Activated naive CD4-positive, alpha-beta T cell treated with anti-CD3 and anti-CD28 coated beads, Interleukin-2, amount 50 U/mL, for 24 hours (primary cell): ENCODE results near the gene CERS5.
A peak's percentile ranks its signal among the peaks of the same experiment; 100 is the strongest.

Experiments
- H3K27ac Mint-ChIP-seq: one replicate; pipeline ENCODE4 v1.8.0; 2021; ENCODE audit warnings: mild to moderate bottlenecking, mixed read lengths
- H3K27me3 Mint-ChIP-seq: one replicate; pipeline ENCODE4 v1.8.0; 2021; ENCODE audit warnings: mixed read lengths
- H3K36me3 Mint-ChIP-seq: one replicate; pipeline ENCODE4 v1.8.0; 2021; ENCODE audit warnings: mixed read lengths
- H3K4me1 Mint-ChIP-seq: one replicate; pipeline ENCODE4 v1.8.0; 2021; ENCODE audit warnings: mixed read lengths
- H3K4me3 Mint-ChIP-seq: one replicate; pipeline ENCODE4 v1.8.0; 2021; ENCODE audit warnings: mild to moderate bottlenecking, mixed read lengths
- H3K9me3 Mint-ChIP-seq: one replicate; pipeline ENCODE4 v1.8.0; 2021; ENCODE audit warnings: mixed read lengths

The CERS5 gene

GRCh38 chr12:50120953-50121352, 46.2 kb downstream of the CERS5 start:
- no peak overlapping the region for H3K4me3 Mint-ChIP-seq
- no peaks in the 10 kb centered on the region for H3K27me3 Mint-ChIP-seq
- H3K9me3 Mint-ChIP-seq, result no peaks in the 10 kb centered on the region
- peaks cover 49% of the 10 kb centered on the region for H3K4me1 Mint-ChIP-seq
- H3K27ac Mint-ChIP-seq, result peak overlapping the region; percentile 13
- peaks cover 8% of the 10 kb centered on the region for H3K36me3 Mint-ChIP-seq

DNA sequence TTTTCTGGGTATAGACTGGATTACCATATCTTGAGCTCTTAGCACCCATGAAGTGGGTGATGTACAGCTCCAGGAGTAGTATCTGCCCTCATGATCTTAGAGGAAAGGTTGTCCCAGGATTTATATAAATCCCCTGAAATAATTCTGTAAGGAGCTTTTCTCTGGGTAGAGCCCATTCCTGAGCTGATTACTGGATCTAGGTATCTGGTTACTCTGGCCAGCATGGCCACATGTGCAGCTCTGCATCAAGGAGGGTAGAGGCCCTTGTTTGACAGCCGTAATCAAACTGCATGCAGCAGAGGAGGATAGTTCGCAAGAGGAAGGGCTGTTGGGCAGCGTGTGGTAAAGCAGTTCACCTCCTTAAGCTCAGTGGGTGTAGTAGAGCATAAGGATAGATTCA, 46.6 kb downstream of the CERS5 start:
- peak overlapping the region; percentile 13 for H3K27ac Mint-ChIP-seq

GRCh38 chr12:50119387-50119786, 47.8 kb downstream of the CERS5 start:
- no peak overlapping the region for H3K27ac Mint-ChIP-seq
- no peak overlapping the region for H3K4me3 Mint-ChIP-seq
- peaks cover 13% of the 10 kb centered on the region for H3K36me3 Mint-ChIP-seq
- H3K9me3 Mint-ChIP-seq, result no peaks in the 10 kb centered on the region
- peaks cover 43% of the 10 kb centered on the region for H3K4me1 Mint-ChIP-seq
- no peaks in the 10 kb centered on the region for H3K27me3 Mint-ChIP-seq

More for the DNA sequence above, 46.6 kb downstream of the CERS5 start:
- Mint-ChIP-seq H3K36me3 (peaks cover 11% of the 10 kb centered on the region), H3K4me3 (no peak overlapping the region), H3K27me3 (no peaks in the 10 kb centered on the region), H3K4me1 (peaks cover 49% of the 10 kb centered on the region), H3K9me3 (no peaks in the 10 kb centered on the region)

DNA sequence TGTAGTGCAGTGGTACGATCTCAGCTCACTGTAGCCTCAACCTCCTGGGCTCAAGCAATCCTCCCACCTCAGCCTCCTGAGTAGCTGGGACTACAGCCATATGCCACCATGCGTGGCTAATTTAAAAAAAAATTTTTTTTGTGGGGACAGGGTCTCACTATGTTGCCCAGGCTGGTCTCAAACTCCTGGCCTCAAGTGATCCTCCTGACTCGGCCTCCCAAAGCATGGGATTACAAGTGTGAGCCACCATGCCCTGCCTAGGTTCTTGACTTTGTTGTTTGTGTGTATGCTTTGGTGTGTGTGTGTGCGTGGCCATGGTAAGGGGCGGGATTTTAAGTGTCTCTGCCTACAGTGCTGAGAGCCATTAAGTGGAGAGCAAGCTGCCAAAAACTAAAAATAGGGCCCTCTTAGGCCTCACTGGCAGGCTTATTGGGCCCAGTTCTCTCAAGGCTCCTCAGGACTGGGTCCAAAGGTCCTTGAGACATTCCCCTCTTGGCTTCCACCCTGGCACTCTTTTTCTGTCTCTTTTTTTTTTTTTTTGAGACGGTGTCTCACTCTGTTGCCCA, 50.0 kb downstream of the CERS5 start:
- Mint-ChIP-seq H3K27ac (peak overlapping the region; percentile 72), H3K9me3 (no peaks in the 10 kb centered on the region), H3K27me3 (no peaks in the 10 kb centered on the region), H3K36me3 (peaks cover 11% of the 10 kb centered on the region), H3K4me3 (no peak overlapping the region), H3K4me1 (peaks cover 50% of the 10 kb centered on the region)

DNA sequence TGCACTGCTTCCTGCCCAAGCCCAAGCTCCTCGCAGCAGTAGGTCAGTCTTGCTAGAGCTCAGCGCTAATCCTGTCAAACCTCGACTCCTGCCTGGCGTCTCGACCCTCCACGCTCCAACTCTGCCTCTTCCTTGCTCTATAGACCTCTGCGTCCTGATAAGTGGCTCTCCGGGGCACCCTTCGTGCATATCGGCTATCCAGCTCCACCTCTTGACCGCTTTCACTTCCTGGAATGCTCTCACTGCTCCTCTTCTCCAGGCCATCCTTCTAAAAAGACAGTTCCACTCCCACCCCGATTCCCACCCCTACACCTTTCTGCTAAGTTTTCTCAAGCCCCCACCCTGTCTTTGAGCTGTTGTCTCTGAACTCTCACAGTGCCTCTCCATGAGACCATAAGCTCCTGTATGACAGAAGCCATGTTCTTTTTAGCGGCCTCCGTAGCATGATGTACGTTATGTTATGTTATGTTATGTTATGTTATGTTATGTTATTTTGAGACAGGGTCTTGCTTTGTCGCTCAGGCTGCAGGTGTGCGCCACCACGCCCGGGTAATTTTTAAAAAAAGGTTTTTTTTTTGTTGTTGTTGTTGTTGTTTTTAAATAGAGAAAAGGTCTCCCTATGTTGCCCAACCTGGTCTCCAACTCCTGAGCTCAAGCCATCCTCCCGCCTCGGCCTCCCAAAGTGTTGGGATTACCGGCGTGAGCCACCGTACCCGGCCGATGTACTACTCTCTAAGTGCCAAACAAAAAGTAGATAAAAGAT, 54.5 kb downstream of the CERS5 start:
- H3K27me3 Mint-ChIP-seq, result no peaks in the 10 kb centered on the region
- peaks cover 7% of the 10 kb centered on the region for H3K36me3 Mint-ChIP-seq
- no peaks in the 10 kb centered on the region for H3K9me3 Mint-ChIP-seq
- peaks cover 44% of the 10 kb centered on the region for H3K4me1 Mint-ChIP-seq
- peak overlapping the region; percentile 98 for H3K4me3 Mint-ChIP-seq
- peak overlapping the region; percentile 99 for H3K27ac Mint-ChIP-seq

DNA sequence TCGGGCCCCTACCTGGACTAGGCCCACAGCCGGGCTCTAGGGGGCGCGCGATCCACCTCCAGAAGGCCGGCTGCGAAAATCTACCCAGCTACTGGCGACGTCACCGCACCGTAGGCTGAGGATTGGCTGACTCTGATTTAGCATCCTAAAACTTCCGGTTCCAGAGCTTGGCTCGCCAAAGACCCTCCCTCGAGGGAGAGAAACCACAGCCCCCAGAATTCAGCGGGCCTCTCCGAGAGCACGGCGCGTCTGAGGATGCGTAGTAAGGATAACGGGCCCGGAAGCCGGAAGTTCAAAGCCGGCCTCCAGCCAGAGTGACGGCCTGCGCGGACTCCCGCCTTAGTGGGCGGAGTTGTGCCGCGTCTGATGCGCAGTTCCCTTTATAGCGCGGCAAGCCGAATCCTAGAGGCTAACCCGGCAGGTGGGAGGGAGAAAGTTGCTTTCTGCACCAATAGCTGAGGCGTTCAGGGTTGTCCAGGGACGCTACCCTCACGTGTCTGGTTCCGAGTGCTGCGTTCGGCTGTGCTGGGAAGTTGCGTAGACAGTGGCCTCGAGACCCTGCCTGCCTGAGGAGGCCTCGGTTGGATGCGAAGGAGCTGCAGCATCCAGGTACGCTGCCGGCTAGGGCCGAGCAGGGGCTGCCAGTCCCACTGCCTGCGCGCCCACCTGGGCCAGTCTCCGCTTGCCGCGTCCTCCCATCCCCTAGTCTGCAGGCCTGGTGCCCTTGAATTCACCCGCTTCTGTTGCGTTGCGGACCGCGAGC, 55.3 kb downstream of the CERS5 start, which contains the start of gene COX14:
TSS of gene COX14 (plus strand) at position 544 of the 763 bp plus-strand sequence. CDS start 7,808 bp downstream, outside the sequence.
- no peaks in the 10 kb centered on the region for H3K9me3 Mint-ChIP-seq
- peak within 1 kb of the TSS; percentile 98 for H3K4me3 Mint-ChIP-seq
- peak within 1 kb of the TSS; percentile 99 for H3K27ac Mint-ChIP-seq
- peaks cover 5% of the 10 kb centered on the region for H3K36me3 Mint-ChIP-seq
- no peaks in the 10 kb centered on the region for H3K27me3 Mint-ChIP-seq
- peaks cover 39% of the 10 kb centered on the region for H3K4me1 Mint-ChIP-seq

DNA sequence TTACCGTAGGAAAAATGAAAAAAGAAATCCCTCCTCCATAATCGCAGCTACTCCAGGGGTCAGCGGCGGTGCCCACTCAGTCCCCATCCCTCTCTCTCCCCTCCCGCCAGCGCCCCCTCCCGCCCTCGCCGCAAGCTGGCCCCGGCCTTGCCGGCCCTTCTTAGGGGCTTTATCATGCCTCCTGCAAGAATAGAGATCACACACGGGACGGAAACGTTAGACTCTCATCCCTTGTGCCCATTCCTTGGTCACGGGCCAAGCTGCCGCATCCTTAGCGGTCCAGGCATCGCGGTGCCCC, 55.8 kb downstream of the CERS5 start:
- Mint-ChIP-seq H3K27ac (peak overlapping the region; percentile 99), H3K36me3 (peaks cover 5% of the 10 kb centered on the region), H3K9me3 (no peaks in the 10 kb centered on the region), H3K4me1 (peaks cover 33% of the 10 kb centered on the region), H3K4me3 (peak overlapping the region; percentile 98), H3K27me3 (no peaks in the 10 kb centered on the region)

DNA sequence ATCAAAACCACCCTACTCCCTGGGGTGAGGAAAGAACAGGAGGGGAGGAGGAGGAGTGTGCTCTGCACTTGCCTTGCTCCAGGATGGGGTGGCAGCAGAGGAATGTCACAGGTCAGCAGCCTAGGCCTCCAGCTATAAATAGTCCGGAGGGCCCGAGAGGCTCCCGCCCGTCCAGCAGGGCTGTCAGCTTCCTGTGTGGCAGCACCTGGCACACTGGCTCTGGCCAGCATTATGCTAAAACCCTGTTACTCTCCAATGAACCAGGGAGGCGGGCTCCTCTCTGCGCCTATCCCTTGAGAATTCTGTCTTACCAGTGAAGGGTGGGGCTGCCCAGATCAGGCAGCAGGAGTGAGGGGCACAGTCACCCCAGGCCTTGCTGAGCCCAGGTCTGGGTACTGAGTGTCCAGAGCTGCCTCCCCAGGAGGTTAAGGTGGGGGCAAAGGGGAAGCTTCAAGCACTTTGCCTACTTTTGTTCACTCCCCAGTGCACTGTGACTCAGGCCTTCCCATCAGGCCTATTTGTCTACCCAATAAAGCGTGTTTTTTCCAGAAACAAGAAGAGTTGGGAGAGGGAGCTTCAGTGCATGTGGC, 56.3 kb downstream of the CERS5 start:
- H3K4me1 Mint-ChIP-seq, result peaks cover 29% of the 10 kb centered on the region
- peak overlapping the region; percentile 30 for H3K27ac Mint-ChIP-seq
- no peaks in the 10 kb centered on the region for H3K9me3 Mint-ChIP-seq
- peak overlapping the region; percentile 98 for H3K4me3 Mint-ChIP-seq
- peaks cover 4% of the 10 kb centered on the region for H3K36me3 Mint-ChIP-seq
- H3K27me3 Mint-ChIP-seq, result no peaks in the 10 kb centered on the region

DNA sequence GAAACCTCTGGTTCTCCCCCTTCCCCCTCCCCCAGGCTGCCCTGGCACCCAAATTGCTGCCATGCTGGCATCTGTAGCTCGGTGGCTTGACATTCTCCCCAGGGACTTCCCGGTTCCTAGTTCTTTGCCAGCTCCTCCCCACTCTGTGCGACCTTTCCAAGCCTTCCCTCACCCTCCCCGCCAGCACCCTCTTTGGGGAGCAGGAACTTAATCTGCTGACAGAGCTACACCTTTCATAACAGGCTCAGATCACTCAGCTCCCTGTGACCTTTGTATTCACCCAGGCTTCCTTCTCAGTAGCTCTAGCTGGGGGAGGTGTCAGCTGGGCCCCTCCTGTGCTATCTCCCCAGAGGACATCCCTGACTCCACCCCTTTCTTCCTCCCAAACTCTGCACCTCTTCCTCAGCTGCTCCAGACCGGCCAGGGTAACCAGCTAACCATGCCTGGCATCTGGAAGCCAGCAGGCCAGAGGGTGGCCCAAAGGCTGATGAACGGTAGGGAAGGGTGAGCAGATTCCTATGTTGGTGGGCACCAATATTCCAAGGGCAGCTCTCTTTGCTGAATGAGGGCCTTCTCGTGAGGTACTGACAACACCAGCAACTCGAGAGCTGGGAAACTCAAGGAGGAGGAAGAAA, 56.9 kb downstream of the CERS5 start:
- Mint-ChIP-seq H3K27ac (peak overlapping the region; percentile 30), H3K4me3 (no peak overlapping the region), H3K36me3 (peaks cover 2% of the 10 kb centered on the region), H3K9me3 (no peaks in the 10 kb centered on the region), H3K27me3 (no peaks in the 10 kb centered on the region), H3K4me1 (peaks cover 23% of the 10 kb centered on the region)

- Mint-ChIP-seq H3K36me3 (no peaks in the 10 kb centered on the region), H3K9me3 (no peaks in the 10 kb centered on the region), H3K27ac (no peak overlapping the region), H3K27me3 (no peaks in the 10 kb centered on the region), H3K4me3 (no peak overlapping the region), H3K4me1 (peaks cover 20% of the 10 kb centered on the region)
Measured at GRCh38 chr12:50109319-50109718, 57.9 kb downstream of the CERS5 start.

GRCh38 chr12:50107416-50108268, 59.5 kb downstream of the CERS5 start:
- no peaks in the 10 kb centered on the region for H3K27me3 Mint-ChIP-seq
- no peaks in the 10 kb centered on the region for H3K36me3 Mint-ChIP-seq
- peaks cover 13% of the 10 kb centered on the region for H3K4me1 Mint-ChIP-seq
- no peak overlapping the region for H3K27ac Mint-ChIP-seq
- H3K9me3 Mint-ChIP-seq, result no peaks in the 10 kb centered on the region
- no peak overlapping the region for H3K4me3 Mint-ChIP-seq

DNA sequence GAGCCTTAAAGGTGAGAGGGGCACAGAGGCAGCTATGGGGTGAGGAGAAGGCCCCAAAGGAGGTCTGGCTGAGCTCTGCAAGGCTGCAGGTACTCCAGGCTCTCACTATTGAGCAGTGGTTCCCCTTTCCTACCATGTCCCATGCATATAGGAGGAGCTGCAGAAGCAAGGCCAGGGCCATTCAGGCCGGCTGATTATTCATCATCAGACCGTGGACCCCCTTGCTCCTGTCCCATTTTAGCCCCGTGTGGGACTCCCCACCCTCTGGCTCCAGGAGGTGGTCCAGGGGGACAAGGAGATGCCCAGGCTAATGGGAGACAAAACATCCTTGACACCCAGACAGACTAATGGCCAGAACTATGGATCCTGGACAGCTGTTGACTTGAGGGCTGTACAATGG, 60.3 kb downstream of the CERS5 start:
- Mint-ChIP-seq H3K9me3 (no peaks in the 10 kb centered on the region), H3K4me1 (peaks cover 10% of the 10 kb centered on the region), H3K27me3 (no peaks in the 10 kb centered on the region), H3K4me3 (no peak overlapping the region), H3K27ac (no peak overlapping the region), H3K36me3 (no peaks in the 10 kb centered on the region)

- Mint-ChIP-seq H3K9me3 (no peaks in the 10 kb centered on the region), H3K27me3 (no peaks in the 10 kb centered on the region), H3K4me1 (peaks cover 3% of the 10 kb centered on the region), H3K27ac (no peak overlapping the region), H3K36me3 (no peaks in the 10 kb centered on the region), H3K4me3 (no peak overlapping the region)
Measured at GRCh38 chr12:50105913-50106450, 61.2 kb downstream of the CERS5 start.
